ENCODE data around the gene GALNT8.
"Not testable (repeated sequence)": the region's sequence is repeated elsewhere in the genome, so short reads cannot be mapped to it uniquely, and the experiment has no call there.

GALNT8 gene

GRCh38 chr12:4745249-4745648, 25.0 kb downstream of the GALNT8 start:
- DNase-seq, result no peak

DNA sequence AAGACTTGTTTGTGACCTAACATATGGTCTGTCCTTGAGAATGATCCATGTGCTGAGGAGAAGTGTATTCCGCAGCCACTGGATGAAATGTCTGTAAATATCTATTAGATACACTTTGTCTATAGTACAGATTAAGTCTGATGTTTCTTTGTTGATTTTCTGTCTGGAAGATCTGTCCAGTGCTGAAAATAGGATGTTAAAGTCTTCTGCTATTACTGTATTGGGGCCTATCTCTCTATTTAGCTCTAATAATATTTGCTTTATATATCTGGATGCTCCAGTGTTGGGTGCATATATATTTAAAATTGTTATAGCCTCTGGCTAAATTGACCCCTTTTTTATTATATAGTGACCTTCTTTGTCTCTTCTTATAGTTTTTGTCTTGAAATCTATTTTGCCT, 31.5 kb downstream of the GALNT8 start:
- not testable (repeated sequence) for DNase-seq

DNA sequence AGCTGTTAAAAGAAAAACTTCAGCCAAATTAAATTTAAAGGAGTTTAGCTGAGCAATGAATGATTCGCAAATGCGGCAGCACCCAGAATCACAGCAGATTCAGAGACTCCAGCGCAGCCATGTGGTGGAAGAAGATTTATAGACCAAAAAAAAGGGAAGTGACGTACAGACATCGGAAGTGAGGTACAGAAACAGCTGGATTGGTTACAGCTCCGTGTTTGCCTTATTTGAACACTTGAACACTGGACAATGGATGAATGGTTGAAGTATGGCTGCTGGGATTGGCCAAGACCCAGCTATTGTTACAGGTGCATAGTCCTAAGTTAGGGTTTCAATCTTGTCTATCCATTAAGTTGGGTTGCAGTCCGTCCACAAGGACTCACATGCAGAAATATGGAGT, 42.6 kb downstream of the GALNT8 start:
- no peak for DNase-seq

DNA sequence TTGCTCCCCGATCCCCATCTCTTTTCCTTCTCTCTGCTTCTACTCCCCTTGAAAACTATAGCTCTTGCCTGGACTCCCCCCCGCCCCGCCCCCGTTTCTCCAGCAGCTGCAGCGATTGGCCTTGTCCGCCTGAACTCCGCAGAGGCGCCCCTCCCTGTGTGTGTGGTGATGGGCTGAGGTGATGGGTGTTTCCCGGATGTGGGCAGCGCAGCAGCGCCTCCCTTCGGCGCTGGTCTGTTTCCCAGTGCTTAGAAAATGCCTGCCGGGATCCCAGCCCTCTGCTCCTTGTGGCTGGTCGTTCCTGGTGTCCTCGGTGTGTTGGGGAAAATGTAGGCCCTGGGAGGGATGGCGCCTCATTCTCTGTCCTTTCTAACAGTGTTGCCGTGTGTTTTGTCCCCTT, 43.3 kb downstream of the GALNT8 start:
- peak; percentile 74 for DNase-seq

GRCh38 chr12:4766445-4766844, 46.2 kb downstream of the GALNT8 start:
- DNase-seq, result no peak

DNA sequence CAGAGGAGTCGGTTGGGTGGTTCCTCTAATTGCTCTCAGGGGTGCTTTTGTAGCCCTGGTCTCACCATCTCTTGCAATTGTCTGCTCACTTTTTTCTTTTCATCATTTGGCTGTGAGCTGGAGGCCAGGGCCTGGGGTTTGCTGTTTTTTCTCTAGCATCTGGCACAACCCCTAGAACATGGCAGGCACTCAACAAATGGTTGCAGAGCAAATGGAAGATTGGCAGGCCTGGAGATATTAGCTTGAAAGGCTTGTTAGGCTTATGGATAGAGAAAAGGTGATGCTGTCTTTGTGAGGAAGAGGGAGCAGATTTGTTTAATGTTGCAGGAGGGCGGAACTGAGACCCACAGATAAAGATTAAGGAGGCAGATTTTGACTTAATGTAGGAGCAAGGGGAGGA, 47.0 kb downstream of the GALNT8 start:
- no peak for DNase-seq

GRCh38 chr12:4768341-4768740, 48.1 kb downstream of the GALNT8 start:
- DNase-seq, result no peak

DNA sequence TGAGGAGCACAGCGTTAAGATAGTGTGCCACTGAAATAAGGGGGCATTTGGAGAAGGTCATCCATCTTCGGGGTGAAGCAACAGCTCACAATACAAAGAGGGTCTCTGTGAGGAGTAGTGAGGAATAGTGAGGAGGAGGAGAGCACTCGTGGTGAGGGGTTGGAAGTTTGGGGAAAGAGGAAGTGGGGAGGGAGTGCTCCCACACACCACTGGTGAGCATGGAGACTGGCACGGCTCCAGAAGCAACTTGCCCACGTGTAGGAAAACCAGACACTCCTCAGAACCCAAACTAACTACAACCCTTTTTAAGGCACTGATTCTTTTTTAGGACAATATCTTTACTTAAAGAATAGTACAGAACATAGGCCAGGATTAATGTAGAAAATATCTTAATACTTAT, 48.9 kb downstream of the GALNT8 start:
- no peak for DNase-seq

- no peak for DNase-seq
These were observed 51.2 kb downstream of the GALNT8 start for GRCh38 chr12:4771172-4771959.

DNA sequence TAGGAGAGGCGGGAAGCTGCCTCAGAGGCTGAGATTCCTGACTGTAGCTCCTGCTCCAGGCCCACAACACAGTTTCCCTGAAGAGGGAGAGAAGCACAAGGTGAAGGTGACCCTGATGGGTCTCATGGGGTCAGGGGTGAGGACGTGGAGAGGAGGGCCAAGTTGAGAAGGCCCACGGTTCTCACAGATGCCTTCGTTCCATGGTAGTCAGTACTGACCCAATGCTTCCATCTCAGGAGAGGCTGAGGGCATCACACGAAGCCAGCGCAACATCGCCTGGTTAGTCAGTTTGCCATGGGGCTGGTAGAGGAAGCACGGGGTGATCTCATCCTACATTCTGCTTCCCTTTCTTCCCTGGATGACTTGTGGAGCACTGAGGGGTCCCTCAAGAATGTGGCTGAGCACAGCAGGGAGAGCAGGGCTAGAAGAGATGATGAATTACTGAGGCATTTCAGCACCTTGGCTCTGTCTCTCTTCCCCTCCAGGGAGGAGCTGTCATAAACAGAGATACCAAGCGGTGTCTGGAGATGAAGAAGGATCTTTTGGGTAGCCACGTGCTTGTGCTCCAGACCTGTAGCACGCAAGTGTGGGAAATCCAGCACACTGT, 51.9 kb downstream of the GALNT8 start:
- no peak for DNase-seq

DNA sequence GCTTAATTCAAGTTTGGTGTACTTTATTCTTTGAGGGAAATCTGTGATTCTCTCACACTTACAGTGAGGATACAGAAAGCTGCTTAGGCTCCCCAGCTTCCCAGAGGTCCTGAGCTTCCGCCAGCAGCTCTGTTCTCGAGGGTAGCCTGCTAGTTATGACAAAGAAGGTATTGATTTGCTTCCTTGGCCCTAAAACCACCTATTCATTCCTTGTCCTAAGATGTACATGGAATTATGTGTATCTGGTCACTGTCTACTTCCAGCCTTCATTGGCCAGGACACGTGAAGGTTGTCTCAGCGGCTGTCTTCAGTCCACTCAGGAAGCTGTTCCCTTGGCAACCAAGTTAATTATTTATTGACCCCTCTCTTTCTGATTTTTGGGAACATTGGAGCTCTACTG, 55.7 kb downstream of the GALNT8 start:
- no peak for DNase-seq

DNA sequence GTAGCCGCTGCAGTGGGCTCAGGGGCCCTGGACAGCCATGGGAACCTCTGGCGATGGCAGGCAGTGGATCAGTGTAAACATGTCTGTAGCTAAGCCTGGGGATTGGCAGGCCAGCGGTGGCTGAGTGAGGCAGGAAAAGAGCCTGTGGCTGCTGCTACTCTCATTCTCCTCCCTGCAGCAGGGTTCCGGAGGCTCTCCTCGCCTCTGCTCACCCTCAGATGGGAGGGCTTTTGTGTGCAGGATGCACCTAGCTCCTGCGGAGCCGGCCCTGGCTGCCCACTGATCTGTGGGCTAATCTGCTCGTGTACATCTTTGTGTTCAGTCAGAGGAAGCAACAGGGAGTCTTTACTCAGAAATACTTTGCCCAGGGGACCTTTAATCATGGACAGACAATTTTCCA, 59.5 kb downstream of the GALNT8 start:
- no peak for DNase-seq

DNA sequence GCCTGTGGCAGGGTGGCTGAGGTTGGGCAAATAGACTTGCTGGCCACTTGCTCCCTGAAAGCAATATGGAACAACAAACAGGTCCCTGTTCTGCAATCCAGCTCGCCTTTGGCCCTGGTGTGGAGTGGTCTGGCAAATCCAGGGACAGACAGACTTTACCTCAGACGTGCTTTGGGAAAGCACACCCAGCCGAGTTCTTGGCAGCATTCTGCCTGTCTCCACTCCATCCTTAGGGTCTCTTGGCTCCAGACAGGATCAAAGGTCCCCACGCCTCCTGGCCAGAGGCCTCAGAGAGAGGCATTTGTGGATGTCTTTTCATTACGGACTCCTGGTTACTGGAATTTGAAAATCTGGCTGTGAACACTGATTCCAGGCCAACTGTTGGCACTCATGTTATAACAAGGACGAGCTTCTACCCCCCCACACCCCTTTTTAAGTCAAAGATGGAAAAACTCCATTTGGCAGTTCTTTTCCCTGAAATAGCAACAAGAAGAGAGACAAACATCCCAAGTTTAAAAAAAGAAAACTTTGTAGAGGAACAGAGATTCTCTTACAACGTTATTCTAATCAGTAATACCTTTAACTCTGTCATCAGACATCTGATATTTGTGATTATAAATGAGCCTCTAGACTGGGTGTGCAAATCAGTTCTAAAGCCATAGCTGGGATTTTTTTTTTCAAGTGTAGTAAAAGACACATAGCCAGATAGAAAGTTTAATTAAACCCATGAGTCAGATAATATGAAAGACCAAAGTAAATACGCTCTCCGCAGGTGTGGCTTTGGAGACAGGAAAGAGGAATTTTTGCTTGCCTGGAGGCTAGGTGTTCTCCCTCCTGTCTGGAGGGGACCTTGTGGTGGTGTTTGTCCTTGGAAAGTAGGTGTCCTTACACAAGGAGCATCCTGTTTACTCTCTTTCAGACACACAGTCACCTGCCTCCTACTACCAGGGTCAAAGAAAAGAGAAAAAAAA, 60.7 kb downstream of the GALNT8 start:
- no peak for DNase-seq

DNA sequence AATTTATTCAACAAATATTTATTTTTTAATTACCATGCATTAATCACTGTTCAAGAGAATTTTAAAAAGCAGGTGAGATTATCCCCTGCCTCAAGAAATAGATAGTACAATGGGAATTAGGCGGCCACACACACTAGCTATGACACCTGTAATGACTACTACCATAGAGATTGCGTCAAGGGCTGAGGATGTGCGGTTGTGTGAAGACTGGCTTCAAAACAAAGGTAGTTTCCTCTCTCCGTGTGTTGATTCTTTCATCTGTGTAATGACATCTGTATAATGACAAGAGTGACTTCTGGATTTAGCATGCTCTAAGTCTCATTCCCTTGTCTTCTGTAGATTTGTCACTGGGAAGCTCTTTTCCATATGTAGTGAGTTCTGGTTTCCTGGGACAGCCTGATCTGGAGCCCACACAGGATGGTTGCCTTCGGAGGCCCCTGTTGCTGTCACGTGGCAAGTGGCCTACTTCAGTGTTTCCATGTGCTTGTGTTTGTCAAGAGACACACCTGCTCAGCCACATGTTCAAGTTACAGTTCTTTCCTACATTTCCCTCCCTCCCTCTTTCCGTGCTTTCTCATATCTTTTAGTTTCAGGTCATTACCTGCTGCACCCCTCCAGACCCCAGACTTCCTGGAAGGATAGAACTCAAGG, 64.3 kb downstream of the GALNT8 start:
- DNase-seq, result no peak

- no peak for DNase-seq
These were observed 66.6 kb downstream of the GALNT8 start for GRCh38 chr12:4786795-4787194.

- DNase-seq, result no peak
These were observed 67.8 kb downstream of the GALNT8 start for GRCh38 chr12:4787965-4788364.

DNA sequence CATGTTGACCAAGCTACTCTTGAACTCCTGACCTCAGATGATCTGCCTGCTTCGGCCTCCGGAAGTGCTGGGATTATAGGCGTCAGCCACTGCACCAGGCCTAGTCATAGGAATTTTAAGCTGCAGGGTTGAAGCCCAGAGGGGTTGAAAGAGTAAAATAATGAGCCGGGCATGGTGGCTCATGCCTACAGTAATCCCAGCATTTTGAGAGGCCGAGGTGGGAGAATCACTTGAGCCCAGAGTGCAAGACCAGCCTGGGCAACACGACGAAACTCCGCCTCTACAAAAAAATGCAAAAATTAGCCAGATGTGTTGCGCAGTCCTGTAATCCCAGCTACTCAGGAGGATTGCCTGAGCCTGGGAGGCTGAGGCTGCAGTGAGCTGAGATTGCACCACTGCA, 69.6 kb downstream of the GALNT8 start:
- DNase-seq, result no peak

DNA sequence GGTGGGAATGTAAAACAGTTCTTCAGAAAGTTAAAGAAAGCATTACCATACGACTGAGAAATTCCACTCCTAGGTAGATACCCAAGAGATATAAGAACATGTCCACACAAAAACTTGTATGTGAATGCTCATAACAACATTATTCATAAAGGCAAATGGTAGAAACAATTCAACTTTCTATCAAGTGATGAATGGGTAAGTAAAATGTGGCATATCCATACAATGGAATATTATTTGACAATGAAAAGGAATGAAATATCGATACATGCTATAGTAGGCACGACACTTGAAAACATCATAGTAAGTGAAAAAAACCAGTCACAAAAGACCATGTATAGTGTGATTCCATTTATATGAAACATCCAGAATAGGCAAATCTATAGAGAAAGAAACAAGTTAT, 71.3 kb downstream of the GALNT8 start:
- no peak for DNase-seq

- no peak for DNase-seq
These were observed 74.3 kb downstream of the GALNT8 start for GRCh38 chr12:4794491-4794890.

DNA sequence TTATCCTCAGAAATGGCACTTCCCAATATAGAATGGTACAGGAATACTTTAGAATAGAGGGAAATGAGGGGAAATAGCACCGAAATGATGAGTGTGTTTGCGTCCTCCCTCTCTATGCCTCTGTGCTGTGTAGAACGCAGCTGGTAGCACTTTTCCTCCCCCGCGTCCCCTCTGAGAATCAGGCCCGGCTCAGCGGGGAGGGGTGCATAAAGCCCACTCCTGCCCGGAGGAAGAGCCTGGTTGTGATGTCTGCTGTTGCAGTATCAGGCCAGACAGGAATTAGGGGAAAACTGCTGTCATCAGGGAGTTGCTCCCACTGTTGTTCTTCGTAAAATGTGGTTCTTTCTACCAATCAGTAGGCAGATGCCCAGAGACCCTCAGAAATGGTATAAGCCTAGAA, 76.0 kb downstream of the GALNT8 start:
- DNase-seq, result no peak

DNA sequence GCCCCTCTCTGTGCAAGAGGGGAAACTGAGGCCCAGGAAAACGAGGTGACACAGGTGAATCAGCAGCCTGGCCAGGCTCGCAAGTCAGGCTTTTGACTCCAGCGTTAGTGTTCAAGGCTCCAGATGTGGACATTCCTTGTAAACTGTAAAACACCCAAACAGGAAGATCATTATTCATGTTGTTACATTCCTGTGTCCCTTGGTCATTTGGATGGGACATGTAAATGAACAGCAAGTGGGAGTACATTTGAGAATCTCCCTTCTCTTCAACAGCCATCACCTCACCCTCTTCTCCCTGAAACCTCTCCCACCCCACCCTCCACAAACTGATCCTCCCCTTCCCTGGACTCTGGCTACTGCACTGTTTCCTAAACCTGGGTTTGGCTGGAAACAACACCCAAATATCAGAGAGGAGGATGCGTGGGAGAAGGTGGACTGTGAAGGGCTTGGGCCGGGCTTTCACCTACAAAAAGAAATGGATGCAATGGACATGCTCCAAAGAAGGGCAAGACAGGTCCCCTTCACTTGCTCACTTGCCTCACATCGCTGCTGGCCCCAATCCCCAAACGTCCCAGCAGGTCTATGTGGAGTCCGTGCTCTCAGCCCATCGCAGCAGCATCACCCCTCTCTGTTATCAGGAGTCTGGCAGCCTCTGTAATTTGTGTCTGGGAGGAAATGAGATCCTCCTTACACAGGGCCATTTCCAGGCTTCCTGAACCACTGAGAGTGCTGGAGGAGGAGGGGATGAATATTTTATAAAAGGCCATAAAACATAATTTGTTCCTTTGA, 76.7 kb downstream of the GALNT8 start:
- no peak for DNase-seq

- DNase-seq, result no peak
These were observed 80.4 kb downstream of the GALNT8 start for GRCh38 chr12:4800555-4800954.
